ENCODE data around the gene SAE1. TPM values are rescaled to one million over a fixed set of nuclear protein-coding genes. Genes with fewer than 3 reads are reported as not detected.

The SAE1 gene
- total and polyA plus RNA-seq, 8 donors, result 16.2 to 373 (median 43.5) TPM

DNA sequence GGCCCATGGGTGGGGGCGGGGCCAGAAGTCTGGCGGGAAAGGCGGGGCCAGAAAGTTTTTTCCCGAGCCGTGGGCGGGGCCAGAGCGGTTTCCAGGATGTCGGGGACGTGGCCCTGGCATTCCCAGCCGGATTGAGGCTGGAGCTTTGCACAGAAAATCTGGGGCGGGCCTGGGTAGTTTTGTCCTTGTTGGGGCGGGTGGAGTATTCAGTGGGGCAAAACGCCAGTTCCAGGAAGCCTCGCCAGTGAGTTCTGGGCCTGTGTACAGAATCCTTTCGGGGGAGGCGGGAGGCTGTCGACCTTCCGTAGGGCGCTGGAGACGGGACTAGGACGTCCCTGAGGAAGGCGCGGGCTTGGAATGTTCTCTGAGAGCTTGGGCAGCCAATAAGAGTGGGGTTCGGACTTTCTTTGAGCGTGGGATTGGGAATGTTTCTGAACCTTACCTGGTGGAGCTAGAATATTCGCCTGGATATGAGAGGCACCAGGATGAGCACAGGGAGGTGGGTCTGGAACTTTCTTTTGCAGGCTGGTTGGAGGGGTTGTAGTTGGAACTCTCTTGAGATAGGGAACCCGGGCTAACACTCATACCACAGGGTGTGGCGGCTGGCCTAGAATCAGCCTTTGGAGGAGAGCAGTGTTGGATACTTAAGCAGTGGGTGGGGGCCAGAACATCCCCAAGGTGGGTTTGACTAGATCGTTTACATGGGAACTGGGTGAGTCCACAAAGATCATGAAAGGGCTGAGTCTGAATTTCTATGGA lies 127.0 kb downstream of the SAE1 start:
- intact Hi-C loops (cut with DNase I; ENCODE audit: low total_unique reads), result no loop called here
- peaks cover 22 to 49% (median 38%) of the 10 kb centered on the region in 4 donors for H3K4me1 ChIP-seq
- peak overlapping the region; percentile 87 to 97 (median 96) for H3K27ac ChIP-seq
- no peaks in the 10 kb centered on the region for H3K9me3 ChIP-seq
- peak overlapping the region; percentile 45 to 60 (median 54) for H3K4me3 ChIP-seq
- WGBS, 5 donors, result 2 to 5% (median 4%) methylated on average over 24 to 29 of the region's 29 CpGs
- no peak for DNase-seq
- H3K27me3 ChIP-seq, result no peaks in the 10 kb centered on the region
- TF ChIP-seq POLR2AphosphoS5 (IDR thresholded peaks at IDR 0.05) (peak; percentile 33 to 69 (median 68)), POLR2A (IDR thresholded peaks at IDR 0.05) (peak in 1 of 4 donors; percentile 36), EP300 (IDR thresholded peaks at IDR 0.05) (no peak)
- TF ChIP-seq, protein P1, sequence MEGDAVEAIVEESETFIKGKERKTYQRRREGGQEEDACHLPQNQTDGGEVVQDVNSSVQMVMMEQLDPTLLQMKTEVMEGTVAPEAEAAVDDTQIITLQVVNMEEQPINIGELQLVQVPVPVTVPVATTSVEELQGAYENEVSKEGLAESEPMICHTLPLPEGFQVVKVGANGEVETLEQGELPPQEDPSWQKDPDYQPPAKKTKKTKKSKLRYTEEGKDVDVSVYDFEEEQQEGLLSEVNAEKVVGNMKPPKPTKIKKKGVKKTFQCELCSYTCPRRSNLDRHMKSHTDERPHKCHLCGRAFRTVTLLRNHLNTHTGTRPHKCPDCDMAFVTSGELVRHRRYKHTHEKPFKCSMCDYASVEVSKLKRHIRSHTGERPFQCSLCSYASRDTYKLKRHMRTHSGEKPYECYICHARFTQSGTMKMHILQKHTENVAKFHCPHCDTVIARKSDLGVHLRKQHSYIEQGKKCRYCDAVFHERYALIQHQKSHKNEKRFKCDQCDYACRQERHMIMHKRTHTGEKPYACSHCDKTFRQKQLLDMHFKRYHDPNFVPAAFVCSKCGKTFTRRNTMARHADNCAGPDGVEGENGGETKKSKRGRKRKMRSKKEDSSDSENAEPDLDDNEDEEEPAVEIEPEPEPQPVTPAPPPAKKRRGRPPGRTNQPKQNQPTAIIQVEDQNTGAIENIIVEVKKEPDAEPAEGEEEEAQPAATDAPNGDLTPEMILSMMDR (IDR thresholded peaks at IDR 0.05), result no peak
- H3K36me3 ChIP-seq, result peaks cover 37 to 45% (median 44%) of the 10 kb centered on the region in 4 donors

DNA sequence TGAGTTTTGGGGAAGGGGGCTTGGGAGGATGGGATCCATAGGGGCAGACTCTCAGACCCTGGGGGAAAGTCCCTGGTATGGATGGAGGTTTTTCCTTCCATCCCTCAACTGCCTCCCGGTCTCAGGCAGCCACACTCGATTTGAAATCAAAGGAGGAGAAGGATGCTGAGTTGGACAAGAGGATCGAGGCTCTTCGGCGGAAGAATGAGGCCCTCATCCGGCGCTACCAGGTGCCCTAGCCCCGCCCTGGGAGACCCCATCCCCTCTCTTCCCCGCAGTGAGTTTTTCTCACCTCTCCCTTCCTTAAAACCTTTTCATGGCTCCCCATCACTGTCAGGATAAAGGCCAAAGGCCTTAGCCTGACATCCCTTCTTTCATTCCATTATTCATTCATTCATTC lies 127.8 kb downstream of the SAE1 start:
- intact Hi-C loops (cut with DNase I; ENCODE audit: low total_unique reads), result no loop called here
- Histone ChIP-seq H3K27me3 (no peaks in the 10 kb centered on the region), H3K4me3 (peak overlapping the region in 2 of 4 donors; percentile 45 to 50), H3K36me3 (peaks cover 38 to 54% (median 53%) of the 10 kb centered on the region in 4 donors), H3K27ac (peak overlapping the region in 4 of 5 donors; percentile 94 to 97 (median 96)), H3K4me1 (peaks cover 22 to 49% (median 38%) of the 10 kb centered on the region in 4 donors), H3K9me3 (no peaks in the 10 kb centered on the region)
- no peak for DNase-seq
- TF ChIP-seq EP300 (IDR thresholded peaks at IDR 0.05), result no peak
- TF ChIP-seq, protein P1 (IDR thresholded peaks at IDR 0.05), result no peak
- TF ChIP-seq POLR2AphosphoS5 (IDR thresholded peaks at IDR 0.05), result no peak
- no peak for TF ChIP-seq POLR2A (IDR thresholded peaks at IDR 0.05)
- WGBS, 5 donors, result 86 to 93% (median 89%) methylated on average over 9 of the region's 9 CpGs

- Histone ChIP-seq H3K27ac (peak overlapping the region in 3 of 5 donors; percentile 96 to 97 (median 96)), H3K9me3 (no peaks in the 10 kb centered on the region), H3K4me1 (peaks cover 22 to 49% (median 38%) of the 10 kb centered on the region in 4 donors), H3K4me3 (no peak overlapping the region), H3K27me3 (no peaks in the 10 kb centered on the region), H3K36me3 (peaks cover 38 to 59% (median 58%) of the 10 kb centered on the region in 4 donors)
- no peak for DNase-seq
- WGBS, 5 donors, result 78 to 88% (median 82%) methylated on average over 6 of the region's 6 CpGs
- TF ChIP-seq, protein P1 (IDR thresholded peaks at IDR 0.05), result no peak
- TF ChIP-seq POLR2AphosphoS5 (IDR thresholded peaks at IDR 0.05), result no peak
- no peak for TF ChIP-seq POLR2A (IDR thresholded peaks at IDR 0.05)
- no peak for TF ChIP-seq EP300 (IDR thresholded peaks at IDR 0.05)
- intact Hi-C loops (cut with DNase I; ENCODE audit: low total_unique reads), result no loop called here
These were observed 128.4 kb downstream of the SAE1 start for GRCh38 chr19:47258895-47259555.

Small RNA genes lying within 50 kb of the gene (small RNA-seq; reads per million reads assigned to genes)
- gene MIR3190, result 0 reads per million in 4 donors

Other genes with a start within 250 kb of the SAE1 start
- 1 to 10 TPM in 1 of 5 donors, under 1 TPM in 1, not detected in 3; 0.72 to 2.3 TPM for gene NPAS1, start 111.0 kb upstream of the SAE1 start, total RNA-seq
- 1 to 10 TPM; 1.1 to 8.9 (median 1.1) TPM for gene NPAS1, start 111.0 kb upstream of the SAE1 start, polyA plus RNA-seq
- gene TMEM160, start 82.2 kb upstream of the SAE1 start, total RNA-seq, result 100 to 1,000 TPM in 1 of 5 donors, 10 to 100 TPM in 2, 1 to 10 TPM in 1, not detected in 1; 7.0 to 232 (median 23.9) TPM
- 10 to 100 TPM in 2 of 3 donors, 1 to 10 TPM in 1; 5.4 to 76.1 (median 59.0) TPM for gene TMEM160, start 82.2 kb upstream of the SAE1 start, polyA plus RNA-seq
- 10 to 100 TPM; 14.7 to 78.5 (median 38.8) TPM for gene ZC3H4, start 17.1 kb upstream of the SAE1 start, total RNA-seq
- 1 to 10 TPM; 4.7 to 8.5 (median 5.7) TPM for gene ZC3H4, start 17.1 kb upstream of the SAE1 start, polyA plus RNA-seq
- 10 to 100 TPM in 4 of 5 donors, 1 to 10 TPM in 1; 2.9 to 69.2 (median 17.0) TPM for gene BBC3, start 100.4 kb downstream of the SAE1 start, total RNA-seq
- gene BBC3, start 100.4 kb downstream of the SAE1 start, polyA plus RNA-seq, result 1 to 10 TPM; 6.0 to 9.8 (median 8.7) TPM
- 10 to 100 TPM; 16.1 to 62.4 (median 21.7) TPM for gene CCDC9, start 125.7 kb downstream of the SAE1 start, total RNA-seq
- 10 to 100 TPM; 14.3 to 35.1 (median 20.9) TPM for gene CCDC9, start 125.7 kb downstream of the SAE1 start, polyA plus RNA-seq
- 1 to 10 TPM in 4 of 5 donors, not detected in 1; 1.8 to 7.7 (median 4.5) TPM for gene INAFM1, start 144.1 kb downstream of the SAE1 start, total RNA-seq
- gene INAFM1, start 144.1 kb downstream of the SAE1 start, polyA plus RNA-seq, result 10 to 100 TPM; 14.1 to 48.0 (median 18.7) TPM
- gene C5AR1, start 179.0 kb downstream of the SAE1 start, total RNA-seq, result 10 to 100 TPM in 1 of 5 donors, 1 to 10 TPM in 3, under 1 TPM in 1; 0.45 to 15.2 (median 1.9) TPM
- gene C5AR1, start 179.0 kb downstream of the SAE1 start, polyA plus RNA-seq, result 1 to 10 TPM; 2.3 to 7.2 (median 3.5) TPM
- 10 to 100 TPM in 1 of 5 donors, under 1 TPM in 2, not detected in 2; 0.73 to 11.1 (median 0.87) TPM for gene C5AR2, start 201.3 kb downstream of the SAE1 start, total RNA-seq
- gene C5AR2, start 201.3 kb downstream of the SAE1 start, polyA plus RNA-seq, result under 1 TPM; 0.13 to 0.93 (median 0.76) TPM
- 10 to 100 TPM in 4 of 5 donors, 1 to 10 TPM in 1; 8.1 to 28.6 (median 13.4) TPM for gene DHX34, start 218.5 kb downstream of the SAE1 start, total RNA-seq
- 1 to 10 TPM; 6.9 to 9.7 (median 9.0) TPM for gene DHX34, start 218.5 kb downstream of the SAE1 start, polyA plus RNA-seq

Data from stomach (tissue), 9 donors.